Neuronal stem cell (in vitro differentiated cells): ENCODE data around the gene HEATR1.

Experiments used
- DNase-seq: peaks from one replicate; pipeline ENCODE4 v3.0.0-alpha.2; 2013; ENCODE audit warnings: low spot score
- H2AFZ ChIP-seq: one replicate; pipeline ENCODE4 v1.6.1; 2013; ENCODE audit warnings: mild to moderate bottlenecking, low read length, inconsistent platforms
- H2AK5ac ChIP-seq: 2 replicates; pipeline ENCODE4 v1.6.1; 2013; ENCODE audit warnings: low read depth, mild to moderate bottlenecking, inconsistent platforms, low read length, moderate library complexity, mixed read lengths
- H2BK120ac ChIP-seq: 2 replicates; pipeline ENCODE4 v1.6.1; 2013; ENCODE audit warnings: low read depth, mild to moderate bottlenecking, inconsistent platforms, low read length, moderate library complexity, mixed read lengths
- H2BK12ac ChIP-seq: one replicate; pipeline ENCODE4 v1.6.1; 2013; ENCODE audit warnings: low read length, inconsistent platforms
- H2BK15ac ChIP-seq: 2 replicates; pipeline ENCODE4 v1.6.1; 2013; ENCODE audit warnings: mild to moderate bottlenecking, low read length, inconsistent platforms, mixed read lengths
- H2BK5ac ChIP-seq: one replicate; pipeline ENCODE4 v1.6.1; 2013; ENCODE audit warnings: inconsistent platforms, mild to moderate bottlenecking, low read length, moderate library complexity
- H3K14ac ChIP-seq: one replicate; pipeline ENCODE4 v1.6.1; 2013; ENCODE audit warnings: low read length, inconsistent platforms
- H3K18ac ChIP-seq: 2 replicates; pipeline ENCODE4 v1.6.1; 2013; ENCODE audit warnings: low read length, inconsistent platforms
- H3K23ac ChIP-seq: 2 replicates; pipeline ENCODE4 v1.6.1; 2013; ENCODE audit warnings: low read depth, mild to moderate bottlenecking, mixed read lengths, low read length, inconsistent platforms; ENCODE audit not compliant: poor library complexity
- H3K27ac ChIP-seq: replicated peaks from 3 replicates; pipeline ENCODE4 v1.5.1; 2013; ENCODE audit warnings: low read length, inconsistent platforms
- H3K27me3 ChIP-seq, 3 experiments: 2 replicates each; pipeline ENCODE4 v1.6.1; 2013; ENCODE audit warnings: low read length in 3 of 3, mild to moderate bottlenecking in 2 of 3, inconsistent platforms in 1 of 3, low read depth in 1 of 3, mixed read lengths in 1 of 3, moderate library complexity in 1 of 3; ENCODE audit not compliant: control insufficient read depth in 3 of 3, insufficient read depth in 3 of 3
- H3K36me3 ChIP-seq, 2 donors: replicated peaks in 1 of 2; 2 replicates each; pipeline ENCODE4 v1.6.1; 2013; ENCODE audit warnings: low read length in 2 of 2; ENCODE audit not compliant: control insufficient read depth in 2 of 2, insufficient read depth in 2 of 2
- H3K4ac ChIP-seq: 2 replicates; pipeline ENCODE4 v1.6.1; 2013; ENCODE audit warnings: inconsistent platforms, mild to moderate bottlenecking, low read length, moderate library complexity
- H3K4me1 ChIP-seq, 2 donors: 1 replicate in 1 of 2; 2 replicates in 1 of 2; pipeline ENCODE4 v1.6.1; 2013; ENCODE audit warnings: low read length in 2 of 2, low read depth in 1 of 2; ENCODE audit not compliant: control insufficient read depth in 2 of 2, insufficient read depth in 1 of 2
- H3K4me2 ChIP-seq: one replicate; pipeline ENCODE4 v1.6.1; 2013; ENCODE audit warnings: mild to moderate bottlenecking, low read length, inconsistent platforms; ENCODE audit not compliant: insufficient read depth, poor library complexity, severe bottlenecking
- H3K4me3 ChIP-seq, 2 donors: 2 replicates each; pipeline ENCODE4 v1.5.1; 2013; ENCODE audit warnings: low read length in 2 of 2, mild to moderate bottlenecking in 2 of 2, inconsistent platforms in 1 of 2, moderate library complexity in 1 of 2
- H3K79me1 ChIP-seq: one replicate; pipeline ENCODE4 v1.6.1; 2013; ENCODE audit warnings: low read depth, mild to moderate bottlenecking, inconsistent platforms, low read length, moderate library complexity
- H3K9ac ChIP-seq: one replicate; pipeline ENCODE4 v1.6.1; 2013; ENCODE audit warnings: mild to moderate bottlenecking, low read depth, low read length, inconsistent platforms; ENCODE audit not compliant: poor library complexity
- H3K9me3 ChIP-seq, 2 donors: replicated peaks in 1 of 2; 2 replicates each; pipeline versions ENCODE3 to v1.6.1; 2013; ENCODE audit warnings: low read length in 2 of 2, mild to moderate bottlenecking in 2 of 2, inconsistent platforms in 1 of 2, low read depth in 1 of 2, mixed read lengths in 1 of 2, moderate library complexity in 1 of 2; ENCODE audit not compliant: control insufficient read depth in 2 of 2, insufficient read depth in 1 of 2
- H4K8ac ChIP-seq: one replicate; pipeline ENCODE4 v1.6.1; 2013; ENCODE audit warnings: low read depth, mild to moderate bottlenecking, inconsistent platforms, low read length, moderate library complexity
- H4K91ac ChIP-seq: one replicate; pipeline ENCODE4 v1.6.1; 2013; ENCODE audit warnings: low read length, low read depth, mild to moderate bottlenecking, inconsistent platforms; ENCODE audit not compliant: poor library complexity
- WGBS, 2 donors: extraction: QIAGEN DNeasy Blood & Tissue Kit; methylation state at CpG; one replicate each; pipeline ENCODE4 v1.1.7; 2013; ENCODE audit warnings: missing lambda C conversion rate in 2 of 2, mixed read lengths in 1 of 2; ENCODE audit not compliant: insufficient read length in 2 of 2, insufficient replicate concordance in 1 of 2; ENCODE audit errors: extremely low coverage in 2 of 2; 5-methylcytosine and 5-hydroxymethylcytosine counted together

The HEATR1 gene

GRCh38 chr1:236560213-236560771 is 44.0 kb downstream of the HEATR1 start:
- no peak overlapping the region for H3K9ac ChIP-seq
- no peak overlapping the region for H2BK120ac ChIP-seq
- H3K79me1 ChIP-seq: no peaks in the 10 kb centered on the region
- DNase-seq: no peak
- H4K91ac ChIP-seq: no peak overlapping the region
- H3K27me3 ChIP-seq: no peaks in the 10 kb centered on the region
- H2BK12ac ChIP-seq: no peak overlapping the region
- H4K8ac ChIP-seq: no peak overlapping the region
- no peak overlapping the region for H2AFZ ChIP-seq
- no peak overlapping the region for H3K23ac ChIP-seq
- H3K36me3 ChIP-seq: peaks cover 31 to 97% of the 10 kb centered on the region in 2 donors
- no peak overlapping the region for H3K27ac ChIP-seq
- H3K14ac ChIP-seq: no peak overlapping the region
- WGBS, 2 donors: no CpG with 5 or more reads among the region's 7 CpGs
- H3K4me3 ChIP-seq: peak overlapping the region in 1 of 2 donors; percentile 16
- H3K18ac ChIP-seq: no peak overlapping the region
- no peaks in the 10 kb centered on the region for H3K9me3 ChIP-seq
- H3K4me1 ChIP-seq: no peaks in the 10 kb centered on the region
- no peak overlapping the region for H2BK15ac ChIP-seq
- H2BK5ac ChIP-seq: no peak overlapping the region
- H3K4ac ChIP-seq: no peak overlapping the region
- no peak overlapping the region for H3K4me2 ChIP-seq
- H2AK5ac ChIP-seq: no peak overlapping the region

- Histone ChIP-seq H3K4ac (no peak overlapping the region), H3K18ac (no peak overlapping the region), H4K91ac (no peak overlapping the region), H3K36me3 (peaks cover 33 to 95% of the 10 kb centered on the region in 2 donors), H3K14ac (no peak overlapping the region), H2AK5ac (no peak overlapping the region), H2AFZ (no peak overlapping the region), H3K23ac (no peak overlapping the region), H3K4me3 (no peak overlapping the region), H3K4me1 (no peaks in the 10 kb centered on the region), H3K27ac (no peak overlapping the region), H2BK12ac (no peak overlapping the region), H2BK5ac (no peak overlapping the region), H2BK15ac (no peak overlapping the region), H3K9me3 (no peaks in the 10 kb centered on the region), H2BK120ac (no peak overlapping the region), H3K9ac (no peak overlapping the region), H3K4me2 (no peak overlapping the region), H3K27me3 (no peaks in the 10 kb centered on the region), H4K8ac (no peak overlapping the region), H3K79me1 (no peaks in the 10 kb centered on the region)
- no peak for DNase-seq
- WGBS, 2 donors: no CpG with 5 or more reads among the region's 3 CpGs
These were observed 45.5 kb downstream of the HEATR1 start for GRCh38 chr1:236558846-236559245.

GRCh38 chr1:236558081-236558480 is 46.2 kb downstream of the HEATR1 start:
- peaks cover 34 to 98% of the 10 kb centered on the region in 2 donors for H3K36me3 ChIP-seq

GRCh38 chr1:236556606-236557005 is 47.7 kb downstream of the HEATR1 start:
- no peak overlapping the region for H3K18ac ChIP-seq
- H3K4ac ChIP-seq: no peak overlapping the region
- no peak overlapping the region for H2BK5ac ChIP-seq
- no peaks in the 10 kb centered on the region for H3K4me1 ChIP-seq
- H4K91ac ChIP-seq: no peak overlapping the region
- H4K8ac ChIP-seq: no peak overlapping the region
- no peak overlapping the region for H2BK12ac ChIP-seq
- H3K4me2 ChIP-seq: no peak overlapping the region
- H3K27ac ChIP-seq: no peak overlapping the region
- H3K9me3 ChIP-seq: no peaks in the 10 kb centered on the region
- H2BK15ac ChIP-seq: no peak overlapping the region
- H3K79me1 ChIP-seq: no peaks in the 10 kb centered on the region
- DNase-seq: no peak
- H3K23ac ChIP-seq: no peak overlapping the region
- WGBS, 2 donors: no CpG with 5 or more reads among the region's 7 CpGs
- no peaks in the 10 kb centered on the region for H3K27me3 ChIP-seq
- H3K36me3 ChIP-seq: peaks cover 34 to 98% of the 10 kb centered on the region in 2 donors
- H2AK5ac ChIP-seq: no peak overlapping the region
- no peak overlapping the region for H3K14ac ChIP-seq
- no peak overlapping the region for H2BK120ac ChIP-seq
- no peak overlapping the region for H2AFZ ChIP-seq
- no peak overlapping the region for H3K4me3 ChIP-seq
- H3K9ac ChIP-seq: no peak overlapping the region

More at GRCh38 chr1:236558081-236558480, 46.2 kb downstream of the HEATR1 start:
- Histone ChIP-seq H2BK120ac (no peak overlapping the region), H2AFZ (no peak overlapping the region), H3K9me3 (no peaks in the 10 kb centered on the region), H3K27ac (no peak overlapping the region), H3K4me1 (no peaks in the 10 kb centered on the region), H3K14ac (no peak overlapping the region), H4K8ac (no peak overlapping the region), H2BK5ac (no peak overlapping the region), H3K9ac (no peak overlapping the region), H4K91ac (no peak overlapping the region), H3K4ac (no peak overlapping the region), H3K23ac (no peak overlapping the region), H3K79me1 (no peaks in the 10 kb centered on the region), H2AK5ac (no peak overlapping the region), H2BK15ac (no peak overlapping the region), H3K4me3 (no peak overlapping the region), H3K27me3 (no peaks in the 10 kb centered on the region), H2BK12ac (no peak overlapping the region), H3K4me2 (no peak overlapping the region), H3K18ac (no peak overlapping the region)
- WGBS, 2 donors: no CpG with 5 or more reads among the region's 9 CpGs
- DNase-seq: no peak
